ENCODE measurements around the gene SMARCD2. TPM values are rescaled to one million over a fixed set of nuclear protein-coding genes. Genes with fewer than 3 reads are reported as not detected.
"Not testable (repeated sequence)": the region's sequence is repeated elsewhere in the genome, so short reads cannot be mapped to it uniquely, and the experiment has no call there.

The SMARCD2 gene
- total RNA-seq, 2 experiments from 2014 or later = 102 to 111 TPM

GRCh38 chr17:63847525-63848249 lies 5.2 kb upstream of the SMARCD2 start:
- no peaks in the 10 kb centered on the region for H3K27me3 Mint-ChIP-seq
- POLR2A ChIA-PET = interaction anchor here (1.4 to 1.8 kb wide), 6 partner anchors 8 to 152 kb away, joined by 3 to 14 read pairs (median 6); partner anchors contain the start of genes CCDC47 and DDX42
- no peak for ATAC-seq (ENCODE audit: poor library complexity)

GRCh38 chr17:63845509-63845908 lies 3.0 kb upstream of the SMARCD2 start:
- peaks cover 41% of the 10 kb centered on the region for H3K4me1 Mint-ChIP-seq (ENCODE audit: low read depth)
- no peak for ATAC-seq (ENCODE audit: poor library complexity)
- peak overlapping the region; percentile 50 for H3K4me3 Mint-ChIP-seq
- H3K27ac Mint-ChIP-seq = peak overlapping the region; percentile 8
- no peak for TF ChIP-seq CTCF (IDR thresholded peaks at IDR 0.05)
- peaks cover 0 to 12% of the 10 kb centered on the region in 2 experiments for H3K9me3 ChIP-seq (ENCODE audit: control insufficient read depth in 1 of 2, insufficient read depth in 1 of 2, low read length in 2 of 2)
- H3K27me3 Mint-ChIP-seq = no peaks in the 10 kb centered on the region
- H3K36me3 Mint-ChIP-seq (ENCODE audit: low read depth) = no peaks in the 10 kb centered on the region
- no peaks in the 10 kb centered on the region for H3K9me3 Mint-ChIP-seq
- intact Hi-C loops (cut with DNase I, micrococcal nuclease) = loop anchor here (10.0 kb wide), 2 partner anchors 221 to 299 kb away; partner anchors contain the start of gene MAP3K3 (in 1 of the 2)
- no peak for DNase-seq
- ChIA-PET POLR2A (no interaction called here), CTCF (no interaction called here)
- peaks cover 46% of the 10 kb centered on the region for H3K4me1 ChIP-seq (ENCODE audit: insufficient read depth, low read length)
- H3K27ac ChIP-seq (ENCODE audit: low read depth in 1 of 2, low read length in 2 of 2) = no peak overlapping the region
- no peaks in the 10 kb centered on the region for H3K36me3 ChIP-seq (ENCODE audit: insufficient read depth, low read length)
- no peaks in the 10 kb centered on the region for H3K27me3 ChIP-seq (ENCODE audit: control insufficient read depth in 1 of 2, insufficient read depth in 2 of 2, low read length in 2 of 2)
- H3K4me3 ChIP-seq (ENCODE audit: low read length) = no peak overlapping the region

More at GRCh38 chr17:63847525-63848249, 5.2 kb upstream of the SMARCD2 start:
- Histone ChIP-seq H3K4me1 (ENCODE audit: insufficient read depth, low read length) (peaks cover 30% of the 10 kb centered on the region), H3K27ac (ENCODE audit: low read depth in 1 of 2, low read length in 2 of 2) (no peak overlapping the region), H3K27me3 (ENCODE audit: control insufficient read depth in 1 of 2, insufficient read depth in 2 of 2, low read length in 2 of 2) (no peaks in the 10 kb centered on the region), H3K9me3 (ENCODE audit: control insufficient read depth in 1 of 2, insufficient read depth in 1 of 2, low read length in 2 of 2) (peaks cover 0 to 12% of the 10 kb centered on the region in 2 experiments), H3K36me3 (ENCODE audit: insufficient read depth, low read length) (no peaks in the 10 kb centered on the region), H3K4me3 (ENCODE audit: low read length) (no peak overlapping the region)
- no peak for TF ChIP-seq CTCF (IDR thresholded peaks at IDR 0.05)
- H3K36me3 Mint-ChIP-seq (ENCODE audit: low read depth) = no peaks in the 10 kb centered on the region
- H3K4me3 Mint-ChIP-seq = peak overlapping the region; percentile 58
- CTCF ChIA-PET = interaction anchor here (1.2 to 2.0 kb wide), 6 partner anchors 9 to 422 kb away, joined by 3 to 7 read pairs (median 4); no protein-coding TSS in a partner anchor
- H3K9me3 Mint-ChIP-seq = no peaks in the 10 kb centered on the region
- no peak for DNase-seq
- peak overlapping the region; percentile 55 for H3K27ac Mint-ChIP-seq
- intact Hi-C loops (cut with DNase I, micrococcal nuclease) = loop anchor here (10.0 kb wide), 2 partner anchors 223 to 297 kb away; partner anchors contain the start of gene MAP3K3 (in 1 of the 2)
- H3K4me1 Mint-ChIP-seq (ENCODE audit: low read depth) = peaks cover 30% of the 10 kb centered on the region

- Mint-ChIP-seq H3K4me1 (ENCODE audit: low read depth) (peaks cover 49% of the 10 kb centered on the region), H3K4me3 (peak overlapping the region; percentile 93), H3K27ac (peak overlapping the region; percentile 91), H3K9me3 (no peaks in the 10 kb centered on the region), H3K36me3 (ENCODE audit: low read depth) (no peaks in the 10 kb centered on the region), H3K27me3 (no peaks in the 10 kb centered on the region)
- TF ChIP-seq CTCF (IDR thresholded peaks at IDR 0.05) = no peak
- intact Hi-C loops (cut with DNase I, micrococcal nuclease) = loop anchor here (1.0 to 10.0 kb wide), 11 partner anchors 17 to 663 kb away; partner anchors contain the start of genes CCDC47 (in 2 of the 2), FTSJ3 (in 2 of the 2), MAP3K3 (in 2 of the 2) and PSMC5 (in 2 of the 2)
- H3K9me3 ChIP-seq (ENCODE audit: control insufficient read depth in 1 of 2, insufficient read depth in 1 of 2, low read length in 2 of 2) = peaks cover 0 to 5% of the 10 kb centered on the region in 2 experiments
- peaks cover 57% of the 10 kb centered on the region for H3K4me1 ChIP-seq (ENCODE audit: insufficient read depth, low read length)
- ChIA-PET POLR2A (interaction anchor here (0.6 to 6.3 kb wide), 13 partner anchors 13 to 661 kb away, joined by 3 to 86 read pairs (median 9); partner anchors contain the start of genes CCDC47, DDX42, DDX5 and FTSJ3), CTCF (interaction anchor here (0.7 to 0.9 kb wide), 2 partner anchors 17 to 457 kb away, joined by 3 read pairs; partner anchors contain the start of gene PSMC5)
- ATAC-seq (ENCODE audit: poor library complexity) (no peak), DNase-seq (no peak)
- no peaks in the 10 kb centered on the region for H3K27me3 ChIP-seq (ENCODE audit: control insufficient read depth in 1 of 2, insufficient read depth in 2 of 2, low read length in 2 of 2)
- H3K36me3 ChIP-seq (ENCODE audit: insufficient read depth, low read length) = no peaks in the 10 kb centered on the region
- H3K4me3 ChIP-seq (ENCODE audit: low read length) = peak overlapping the region; percentile 85
- H3K27ac ChIP-seq (ENCODE audit: low read depth in 1 of 2, low read length in 2 of 2) = peak overlapping the region; percentile 85 to 86
These were observed 1.6 kb upstream of the SMARCD2 start for GRCh38 chr17:63843910-63844677.

- H3K36me3 ChIP-seq (ENCODE audit: insufficient read depth, low read length) = not testable (repeated sequence)
These were observed 953 bp upstream of the SMARCD2 start for GRCh38 chr17:63843387-63843888.

More at GRCh38 chr17:63843387-63843888, 953 bp upstream of the SMARCD2 start:
- Mint-ChIP-seq H3K27ac (peak overlapping the region; percentile 91), H3K4me3 (peak overlapping the region; percentile 93), H3K4me1 (ENCODE audit: low read depth) (peaks cover 51% of the 10 kb centered on the region)
- ATAC-seq (ENCODE audit: poor library complexity); H3K9me3 Mint-ChIP-seq; H3K27me3 ChIP-seq (ENCODE audit: control insufficient read depth in 1 of 2, insufficient read depth in 2 of 2, low read length in 2 of 2); H3K27me3 Mint-ChIP-seq; H3K9me3 ChIP-seq (ENCODE audit: control insufficient read depth in 1 of 2, insufficient read depth in 1 of 2, low read length in 2 of 2); H3K36me3 Mint-ChIP-seq (ENCODE audit: low read depth): not testable (repeated sequence)
- Histone ChIP-seq H3K27ac (ENCODE audit: low read depth in 1 of 2, low read length in 2 of 2) (peak overlapping the region; percentile 85 to 86), H3K4me1 (ENCODE audit: insufficient read depth, low read length) (peaks cover 57% of the 10 kb centered on the region), H3K4me3 (ENCODE audit: low read length) (peak overlapping the region; percentile 85)
- intact Hi-C loops (cut with DNase I, micrococcal nuclease) = loop anchor here (1.0 to 10.0 kb wide), 11 partner anchors 16 to 664 kb away; partner anchors contain the start of genes CCDC47 (in 2 of the 2), FTSJ3 (in 2 of the 2), MAP3K3 (in 2 of the 2) and PSMC5 (in 2 of the 2)
- CTCF ChIA-PET = interaction anchor here (0.7 to 0.9 kb wide), 4 partner anchors 17 to 457 kb away, joined by 3 to 4 read pairs (median 3); partner anchors contain the start of gene PSMC5
- POLR2A ChIA-PET = interaction anchor here (0.6 to 6.3 kb wide), 23 partner anchors 8 to 663 kb away, joined by 3 to 86 read pairs (median 5); partner anchors contain the start of genes CCDC47, CEP95, DDX42 and DDX5
- DNase-seq = peak in 6 of 14 experiments; percentile 17 to 74 (median 44)

All from CD4-positive, alpha-beta T cell (primary cell).